Transverse colon (tissue), 4 donors: ENCODE measurements around the gene MXRA8. TPM values are rescaled to one million over a fixed set of nuclear protein-coding genes. Genes with fewer than 3 reads are reported as not detected.

ENCODE experiments used
- DNase-seq: peaks from one replicate; pipeline ENCODE4 v3.0.0-alpha.2; 2019
- H3K27ac ChIP-seq, 4 donors: fragments of 200-600 bp; sonication (generic); 2 replicates each; pipeline ENCODE4 v1.5.1; 2016 to 2018; ENCODE audit warnings: inconsistent platforms in 4 of 4
- H3K27me3 ChIP-seq: fragments of 200-600 bp; sonication (generic); 2 replicates; pipeline ENCODE4 v1.5.1; 2017; ENCODE audit warnings: inconsistent platforms
- H3K36me3 ChIP-seq, 4 donors: fragments of 200-600 bp; sonication (generic); 2 replicates each; pipeline ENCODE4 v1.5.1; 2017 to 2019; ENCODE audit warnings: inconsistent platforms in 4 of 4
- H3K4me1 ChIP-seq, 4 donors: fragments of 200-600 bp; sonication (generic); 2 replicates each; pipeline ENCODE4 v1.5.1; 2017 to 2020; ENCODE audit warnings: inconsistent platforms in 4 of 4
- H3K4me3 ChIP-seq, 4 donors: fragments of 200-600 bp; sonication (generic); 1 replicate in 1 of 4; 2 replicates in 3 of 4; pipeline versions ENCODE4 v1.5.1 to v1.6.1; 2017 to 2019; ENCODE audit warnings: inconsistent platforms in 4 of 4
- H3K9me3 ChIP-seq, 2 donors: fragments of 200-600 bp; sonication (generic); 2 replicates each; pipeline ENCODE4 v1.5.1; 2017 to 2019; ENCODE audit warnings: inconsistent platforms in 2 of 2
- CTCF ChIP-seq, 5 experiments: fragments of 200-600 bp in 3 of 5; fragments of 450-650 bp in 2 of 5; sonication (generic) in 3 of 5; IDR thresholded peaks; 1 replicate in 2 of 5; 2 replicates in 3 of 5; pipeline ENCODE4 v1.5.1; 2016 to 2017; ENCODE audit warnings: antibody characterized with exemption in 5 of 5, inconsistent platforms in 3 of 5, mild to moderate bottlenecking in 2 of 5, moderate library complexity in 1 of 5
- EP300 ChIP-seq: sonication (generic); formaldehyde crosslinking; IDR thresholded peaks from one replicate; pipeline ENCODE4 v1.6.1; 2017; ENCODE audit warnings: antibody characterized with exemption, low read depth
- POLR2A ChIP-seq: fragments of 450-650 bp; IDR thresholded peaks from one replicate; pipeline ENCODE4 v1.6.1; 2016; ENCODE audit warnings: antibody characterized with exemption, mild to moderate bottlenecking, moderate library complexity
- POLR2AphosphoS5 ChIP-seq, 3 donors: sonication (generic); formaldehyde crosslinking; IDR thresholded peaks; one replicate each; pipeline ENCODE4 v1.6.1; 2016; ENCODE audit warnings: antibody characterized with exemption in 3 of 3
- WGBS, 2 donors: methylation state at CpG; one replicate each; pipeline ENCODE4 v1.1.5; 2018; ENCODE audit warnings: low coverage in 1 of 2; 5-methylcytosine and 5-hydroxymethylcytosine counted together
- in situ Hi-C, 4 donors: fragments of 200-750 bp; cut with MboI; loops; one replicate each; pipeline versions ENCODE4 v1.15.0 to v1.15.1; 2017; ENCODE audit warnings: low sequenced_read_pairs in 3 of 4, low pct_ligation_motif_present in 1 of 4, low pct_unique_long_range_greater_than_20kb in 1 of 4
- intact Hi-C: fragments of 100-400 bp; cut with DNase I; formaldehyde crosslinking; loops from one replicate; pipeline ENCODE4 v1.15.1; 2023; ENCODE audit warnings: low total_unique reads
- total RNA-seq, 4 donors: library from RNA; depleted of rRNA; stranded (reverse); fragments of >200 nt; gene quantifications; one replicate each; pipeline ENCODE4 v1.1.0, GENCODE V29; 2016

The MXRA8 gene
- total RNA-seq, 4 donors from 2014 or later, result 31.1 to 145 (median 57.1) TPM

GRCh38 chr1:1334835-1335234 lies 23.5 kb downstream of the MXRA8 start:
- H3K27me3 ChIP-seq, result peaks cover 12% of the 10 kb centered on the region
- H3K4me1 ChIP-seq, result peaks cover 3 to 18% (median 13%) of the 10 kb centered on the region in 4 donors
- in situ Hi-C loops (no loop called here), intact Hi-C loops (no loop called here)
- TF ChIP-seq POLR2AphosphoS5 (IDR thresholded peaks at IDR 0.05) (no peak), EP300 (no peak), CTCF (IDR thresholded peaks at IDR 0.05) (no peak)
- WGBS, 2 donors, result 85% methylated on average over 11 of the region's 11 CpGs; no CpG with 5 or more reads in 1 of the 2 donors
- H3K9me3 ChIP-seq, result no peaks in the 10 kb centered on the region
- H3K27ac ChIP-seq, result no peak overlapping the region
- H3K4me3 ChIP-seq, result no peak overlapping the region
- no peak for DNase-seq
- peaks cover 0 to 3% (median 0%) of the 10 kb centered on the region in 4 donors for H3K36me3 ChIP-seq

- Histone ChIP-seq H3K27ac (no peak overlapping the region), H3K9me3 (no peaks in the 10 kb centered on the region), H3K4me3 (no peak overlapping the region), H3K27me3 (peaks cover 12% of the 10 kb centered on the region), H3K4me1 (peaks cover 3 to 18% (median 13%) of the 10 kb centered on the region in 4 donors), H3K36me3 (no peaks in the 10 kb centered on the region)
- WGBS, 2 donors, result 70% methylated on average over 30 of the region's 36 CpGs; no CpG with 5 or more reads in 1 of the 2 donors
- intact Hi-C loops (no loop called here), in situ Hi-C loops (no loop called here)
- TF ChIP-seq EP300 (no peak), POLR2A (no peak), POLR2AphosphoS5 (IDR thresholded peaks at IDR 0.05) (no peak), CTCF (IDR thresholded peaks at IDR 0.05) (no peak)
- no peak for DNase-seq
Measured at GRCh38 chr1:1333551-1334241, 24.7 kb downstream of the MXRA8 start.

GRCh38 chr1:1332774-1333480 lies 25.4 kb downstream of the MXRA8 start:
- H3K4me1 ChIP-seq, result peaks cover 3 to 18% (median 13%) of the 10 kb centered on the region in 4 donors
- in situ Hi-C loops (no loop called here), intact Hi-C loops (no loop called here)
- peaks cover 0 to under 1% (median 0%) of the 10 kb centered on the region in 4 donors for H3K36me3 ChIP-seq
- H3K27ac ChIP-seq, result no peak overlapping the region
- H3K9me3 ChIP-seq, result no peaks in the 10 kb centered on the region
- no peak for TF ChIP-seq POLR2A
- peak in 2 of 3 donors; percentile 6 to 24 for TF ChIP-seq POLR2AphosphoS5 (IDR thresholded peaks at IDR 0.05)
- H3K27me3 ChIP-seq, result peaks cover 12% of the 10 kb centered on the region
- DNase-seq, result peak; percentile 70
- H3K4me3 ChIP-seq, result no peak overlapping the region
- WGBS, 2 donors, result 41% methylated on average over 44 of the region's 48 CpGs; no CpG with 5 or more reads in 1 of the 2 donors

GRCh38 chr1:1332031-1332755 lies 26.2 kb downstream of the MXRA8 start:
- intact Hi-C loops (no loop called here), in situ Hi-C loops (no loop called here)
- Histone ChIP-seq H3K27ac (no peak overlapping the region), H3K4me3 (no peak overlapping the region), H3K36me3 (peaks cover 0 to 6% (median 0%) of the 10 kb centered on the region in 4 donors), H3K27me3 (peaks cover 12% of the 10 kb centered on the region), H3K4me1 (peaks cover 3 to 18% (median 13%) of the 10 kb centered on the region in 4 donors), H3K9me3 (no peaks in the 10 kb centered on the region)
- DNase-seq, result no peak
- TF ChIP-seq POLR2AphosphoS5 (IDR thresholded peaks at IDR 0.05) (peak in 1 of 3 donors; percentile 5), EP300 (no peak)
- WGBS, 2 donors, result 52% methylated on average over 51 of the region's 57 CpGs; no CpG with 5 or more reads in 1 of the 2 donors
